Hindlimb muscle (tissue), 1 donor: ENCODE measurements around the gene KCNB1. TPM values are rescaled to one million over a fixed set of nuclear protein-coding genes. Genes with fewer than 3 reads are reported as not detected.

ENCODE experiments used
- DNase-seq: peaks from one replicate; pipeline ENCODE4 v3.0.0-alpha.2; 2013
- polyA plus RNA-seq: library from polyadenylated mRNA; unstranded; fragments of 120-200 nt; gene quantifications from one replicate; pipeline ENCODE4 v1.2.1, GENCODE V29; 2013; ENCODE audit not compliant: insufficient read length

KCNB1 gene
- polyA plus RNA-seq, 1 donor = 9.0 TPM

- DNase-seq = no peak
Observed at GRCh38 chr20:49408509-49409104, 73.9 kb downstream of the KCNB1 start.

GRCh38 chr20:49406666-49407065 is 75.8 kb downstream of the KCNB1 start:
- DNase-seq = no peak

GRCh38 chr20:49405696-49406095 is 76.8 kb downstream of the KCNB1 start:
- no peak for DNase-seq

- DNase-seq = no peak
Observed at GRCh38 chr20:49405062-49405683, 77.3 kb downstream of the KCNB1 start.

GRCh38 chr20:49404461-49404860 is 78.0 kb downstream of the KCNB1 start:
- no peak for DNase-seq

GRCh38 chr20:49403911-49404310 is 78.6 kb downstream of the KCNB1 start:
- no peak for DNase-seq

GRCh38 chr20:49403012-49403411 is 79.5 kb downstream of the KCNB1 start:
- DNase-seq = no peak

GRCh38 chr20:49400904-49401303 is 81.6 kb downstream of the KCNB1 start:
- DNase-seq = peak; percentile 47

GRCh38 chr20:49400410-49400809 is 82.1 kb downstream of the KCNB1 start:
- DNase-seq = no peak

GRCh38 chr20:49399329-49399728 is 83.1 kb downstream of the KCNB1 start:
- no peak for DNase-seq

- DNase-seq = no peak
Observed at GRCh38 chr20:49398401-49399144, 83.9 kb downstream of the KCNB1 start.

- no peak for DNase-seq
Observed at GRCh38 chr20:49397525-49397924, 84.9 kb downstream of the KCNB1 start.

- no peak for DNase-seq
Observed at GRCh38 chr20:49396230-49396629, 86.2 kb downstream of the KCNB1 start.

- DNase-seq = no peak
Observed at GRCh38 chr20:49395659-49396058, 86.8 kb downstream of the KCNB1 start.

- DNase-seq = peak; percentile 32
Observed at GRCh38 chr20:49395183-49395582, 87.3 kb downstream of the KCNB1 start.

GRCh38 chr20:49394757-49395156 is 87.7 kb downstream of the KCNB1 start:
- DNase-seq = peak; percentile 11

- DNase-seq = no peak
Observed at GRCh38 chr20:49394264-49394663, 88.2 kb downstream of the KCNB1 start.

GRCh38 chr20:49393803-49394202 is 88.7 kb downstream of the KCNB1 start:
- DNase-seq = no peak

GRCh38 chr20:49392745-49393144 is 89.7 kb downstream of the KCNB1 start:
- DNase-seq = no peak

- no peak for DNase-seq
Observed at GRCh38 chr20:49391404-49392245, 90.8 kb downstream of the KCNB1 start.

GRCh38 chr20:49389854-49390253 is 92.6 kb downstream of the KCNB1 start:
- no peak for DNase-seq

GRCh38 chr20:49388744-49389143 is 93.7 kb downstream of the KCNB1 start:
- peak; percentile 18 for DNase-seq

- DNase-seq = no peak
Observed at GRCh38 chr20:49387581-49387939, 94.9 kb downstream of the KCNB1 start.
